AG04449 (cell line): ENCODE data around the gene TOM1.

ENCODE experiments used
- CTCF ChIA-PET: fragments of 350-600 bp; formaldehyde crosslinking; extraction: SDS; loops from one replicate; lab custom pipeline; 2021; ENCODE audit warnings: antibody characterized with exemption; lab: Yijun Ruan, JAX
- POLR2A ChIA-PET: fragments of 400-600, 350-600 bp; formaldehyde crosslinking; extraction: SDS; loops from one replicate; lab custom pipeline; 2020; ENCODE audit warnings: antibody characterized with exemption, inconsistent platforms; lab: Yijun Ruan, JAX
- DNase-seq: peaks from one replicate; pipeline ENCODE4 v3.0.0-alpha.2; 2010; ENCODE audit warnings: low read depth, low spot score
- H3K4me3 ChIP-seq: 2 replicates; pipeline ENCODE4 v1.5.1; 2011; ENCODE audit warnings: low read depth, mild to moderate bottlenecking, control low read depth, low read length
- TF ChIP-seq, protein P1 (sequence below): IDR thresholded peaks from one replicate; pipeline ENCODE4 v1.5.1; 2011; ENCODE audit warnings: mild to moderate bottlenecking, moderate library complexity, low read length, control low read depth, inconsistent platforms; ENCODE audit not compliant: insufficient read depth; ENCODE audit errors: missing control alignments

Gene TOM1

DNA sequence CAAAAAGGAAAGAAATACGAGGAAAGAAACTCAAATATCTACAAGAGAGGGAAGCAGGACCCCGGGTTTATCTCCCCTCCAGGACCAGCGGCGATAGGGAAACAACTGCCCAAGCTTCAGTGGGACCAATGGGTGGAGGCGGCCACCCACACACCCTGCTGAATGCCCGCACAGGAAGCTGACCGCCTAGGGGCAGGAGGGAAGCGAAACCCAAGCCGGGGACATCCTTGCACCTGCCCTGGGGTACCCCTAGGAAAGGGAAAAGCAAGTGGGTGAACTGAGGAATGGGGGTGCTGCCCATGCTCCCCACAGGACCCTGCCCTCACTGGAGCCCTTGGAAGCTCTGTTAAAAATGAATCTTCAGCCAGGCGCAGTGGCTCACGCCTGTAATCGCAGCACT lies 53.6 kb downstream of the TOM1 start:
- ChIA-PET POLR2A (interaction anchor here (1.5 kb wide), 1 partner anchor 23 kb away, joined by 3 read pairs; no protein-coding TSS in a partner anchor), CTCF (interaction anchor here (1.1 to 4.5 kb wide), 5 partner anchors 9 to 271 kb away, joined by 3 to 45 read pairs (median 5); no protein-coding TSS in a partner anchor)
- TF ChIP-seq, protein P1, sequence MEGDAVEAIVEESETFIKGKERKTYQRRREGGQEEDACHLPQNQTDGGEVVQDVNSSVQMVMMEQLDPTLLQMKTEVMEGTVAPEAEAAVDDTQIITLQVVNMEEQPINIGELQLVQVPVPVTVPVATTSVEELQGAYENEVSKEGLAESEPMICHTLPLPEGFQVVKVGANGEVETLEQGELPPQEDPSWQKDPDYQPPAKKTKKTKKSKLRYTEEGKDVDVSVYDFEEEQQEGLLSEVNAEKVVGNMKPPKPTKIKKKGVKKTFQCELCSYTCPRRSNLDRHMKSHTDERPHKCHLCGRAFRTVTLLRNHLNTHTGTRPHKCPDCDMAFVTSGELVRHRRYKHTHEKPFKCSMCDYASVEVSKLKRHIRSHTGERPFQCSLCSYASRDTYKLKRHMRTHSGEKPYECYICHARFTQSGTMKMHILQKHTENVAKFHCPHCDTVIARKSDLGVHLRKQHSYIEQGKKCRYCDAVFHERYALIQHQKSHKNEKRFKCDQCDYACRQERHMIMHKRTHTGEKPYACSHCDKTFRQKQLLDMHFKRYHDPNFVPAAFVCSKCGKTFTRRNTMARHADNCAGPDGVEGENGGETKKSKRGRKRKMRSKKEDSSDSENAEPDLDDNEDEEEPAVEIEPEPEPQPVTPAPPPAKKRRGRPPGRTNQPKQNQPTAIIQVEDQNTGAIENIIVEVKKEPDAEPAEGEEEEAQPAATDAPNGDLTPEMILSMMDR = no peak
- H3K4me3 ChIP-seq = no peak overlapping the region
- no peak for DNase-seq

DNA sequence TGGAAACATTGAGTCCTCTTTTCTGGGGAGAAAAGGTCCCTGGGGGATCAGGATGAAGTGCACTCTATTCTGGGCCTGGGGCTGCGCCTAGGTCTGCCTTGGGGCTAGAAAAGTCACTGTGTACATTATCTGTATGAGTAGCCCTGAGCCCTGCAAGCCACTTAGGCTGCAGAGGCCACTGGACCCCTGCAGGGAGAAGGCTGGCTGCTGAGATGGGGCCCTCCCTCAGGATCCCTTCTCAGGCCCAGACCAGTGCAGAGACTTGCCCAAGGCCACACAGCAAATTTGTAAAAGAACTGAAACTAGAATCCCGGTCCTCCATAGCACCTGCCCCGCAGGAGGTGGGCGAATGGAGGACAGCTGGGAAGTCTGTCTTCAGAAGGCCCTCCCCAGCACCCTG lies 54.4 kb downstream of the TOM1 start:
- TF ChIP-seq, protein P1 = no peak
- DNase-seq = no peak
- ChIA-PET CTCF (interaction anchor here (1.4 to 4.5 kb wide), 3 partner anchors 8 to 267 kb away, joined by 3 to 45 read pairs (median 5); no protein-coding TSS in a partner anchor), POLR2A (interaction anchor here (1.5 kb wide), 1 partner anchor 22 kb away, joined by 3 read pairs; no protein-coding TSS in a partner anchor)
- no peak overlapping the region for H3K4me3 ChIP-seq

GRCh38 chr22:35357883-35358621 lies 58.4 kb downstream of the TOM1 start:
- no peak overlapping the region for H3K4me3 ChIP-seq
- CTCF ChIA-PET = interaction anchor here (1.3 to 1.8 kb wide), 3 partner anchors 10 to 225 kb away, joined by 3 to 6 read pairs (median 3); no protein-coding TSS in a partner anchor
- no peak for DNase-seq
- POLR2A ChIA-PET = no interaction called here
- TF ChIP-seq, protein P1 = no peak

DNA sequence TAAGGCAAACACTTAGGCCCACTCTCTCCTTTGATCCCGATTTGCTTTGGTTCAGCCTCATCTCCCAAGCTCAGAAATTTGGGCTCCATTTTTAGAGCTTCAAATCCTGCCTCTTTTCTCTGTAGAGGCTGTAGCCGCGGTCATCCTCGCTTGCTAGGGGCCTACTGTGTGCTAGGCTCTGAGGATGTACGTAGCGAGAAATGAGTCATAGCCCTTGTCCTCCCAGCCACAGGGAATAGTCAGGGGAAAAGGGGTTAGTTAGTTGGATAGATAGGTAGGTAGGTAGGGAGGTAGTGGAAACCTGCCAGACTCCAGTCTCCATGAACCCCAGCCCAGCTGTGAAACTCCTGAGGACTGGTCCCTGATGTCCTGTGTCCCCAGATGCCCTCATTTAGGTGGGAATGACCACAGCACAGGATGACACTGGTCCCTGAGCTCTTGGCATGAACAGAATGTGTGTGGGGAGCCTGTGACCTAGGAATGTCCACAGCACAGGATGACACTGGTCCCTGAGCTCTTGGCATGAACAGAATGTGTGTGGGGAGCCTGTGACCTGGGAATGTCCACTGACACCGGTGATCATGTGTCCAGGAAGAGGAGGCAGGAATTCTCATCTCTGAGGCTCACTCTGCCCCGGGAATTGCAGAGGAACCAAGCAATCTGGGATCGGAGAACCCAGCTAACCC lies 59.8 kb downstream of the TOM1 start:
- TF ChIP-seq, protein P1 = no peak
- no peak overlapping the region for H3K4me3 ChIP-seq
- no peak for DNase-seq
- ChIA-PET POLR2A (no interaction called here), CTCF (interaction anchor here (1.0 to 1.8 kb wide), 4 partner anchors 9 to 263 kb away, joined by 3 to 19 read pairs (median 4); no protein-coding TSS in a partner anchor)

- no peak for DNase-seq
- H3K4me3 ChIP-seq = no peak overlapping the region
- ChIA-PET POLR2A (interaction anchor here (0.7 kb wide), 1 partner anchor 104 kb away, joined by 3 read pairs; no protein-coding TSS in a partner anchor), CTCF (interaction anchor here (1.5 kb wide), 1 partner anchor 11 kb away, joined by 6 read pairs; no protein-coding TSS in a partner anchor)
- TF ChIP-seq, protein P1 = no peak
These were observed 61.4 kb downstream of the TOM1 start for GRCh38 chr22:35361001-35361558.
